T-cell (primary cell): ENCODE results near the gene BHLHA15. TPM values are rescaled to one million over a fixed set of nuclear protein-coding genes. Genes with fewer than 3 reads are reported as not detected.

Experiments
- ATAC-seq, 4 experiments: fragments of 200-7000 bp in 3 of 4; fragments of 150-1000 bp in 1 of 4; cut with Tn5 transposase; replicated peaks in 1 of 4; 1 replicate in 3 of 4; 2 replicates in 1 of 4; pipeline ENCODE4 v1.10.0; 2021; ENCODE audit warnings: moderate library complexity in 3 of 4, mild to moderate bottlenecking in 2 of 4, moderate number of reproducible peaks in 1 of 4
- CTCF ChIA-PET, 2 donors: fragments of 300-600 bp; sonication (Branson Sonifier 250); formaldehyde crosslinking; loops; one replicate each; lab custom pipeline; 2022; ENCODE audit warnings: antibody characterized with exemption in 2 of 2; lab: Charles Lee
- POLR2A ChIA-PET, 2 donors: fragments of 300-600 bp; sonication (Branson Sonifier 250); formaldehyde crosslinking; loops; one replicate each; lab custom pipeline; 2022; ENCODE audit warnings: antibody characterized with exemption in 2 of 2; lab: Charles Lee
- DNase-seq, 35 experiments: peaks; one replicate each; pipeline versions ENCODE4 v3.0.0 to v3.0.0-alpha.2; 2013 to 2023
- H3K27ac ChIP-seq: one replicate; pipeline ENCODE4 v1.5.1; 2013; ENCODE audit warnings: low read length
- H3K27me3 ChIP-seq, 2 experiments: replicated peaks in 1 of 2; 1 replicate in 1 of 2; 2 replicates in 1 of 2; pipeline versions ENCODE4 v1.6.1 to v1.7.0; 2013; ENCODE audit warnings: low read length in 1 of 2, mixed read lengths in 1 of 2; ENCODE audit not compliant: control insufficient read depth in 2 of 2, insufficient read depth in 2 of 2; ENCODE audit errors: extremely low read depth in 1 of 2
- H3K36me3 ChIP-seq, 2 donors: 1 replicate in 1 of 2; 2 replicates in 1 of 2; pipeline versions ENCODE4 v1.6.1 to v1.7.0; 2013; ENCODE audit warnings: low read length in 1 of 2; ENCODE audit not compliant: control insufficient read depth in 2 of 2, insufficient read depth in 1 of 2; ENCODE audit errors: extremely low read depth in 1 of 2
- H3K4me1 ChIP-seq, 2 experiments: 1 replicate in 1 of 2; 2 replicates in 1 of 2; pipeline versions ENCODE4 v1.6.1 to v1.7.0; 2013; ENCODE audit warnings: low read length in 2 of 2, mixed read lengths in 1 of 2; ENCODE audit not compliant: insufficient read depth in 2 of 2, control insufficient read depth in 1 of 2; ENCODE audit errors: extremely low read depth in 1 of 2
- H3K4me3 ChIP-seq, 2 donors: 1 replicate in 1 of 2; 2 replicates in 1 of 2; pipeline versions ENCODE4 v1.5.1 to v1.7.0; 2013; ENCODE audit warnings: mild to moderate bottlenecking in 2 of 2, low read length in 1 of 2, moderate library complexity in 1 of 2; ENCODE audit not compliant: control insufficient read depth in 1 of 2; ENCODE audit errors: extremely low read depth in 1 of 2
- H3K9me3 ChIP-seq: 2 replicates; pipeline ENCODE4 v1.7.0; 2013
- H3K27ac Mint-ChIP-seq, 2 donors: one replicate each; pipeline ENCODE4 v1.8.0; 2020 to 2021; ENCODE audit warnings: mild to moderate bottlenecking in 2 of 2, mixed read lengths in 2 of 2
- H3K27me3 Mint-ChIP-seq, 2 donors: one replicate each; pipeline ENCODE4 v1.8.0; 2021 to 2022; ENCODE audit warnings: mixed read lengths in 2 of 2
- H3K36me3 Mint-ChIP-seq: one replicate; pipeline ENCODE4 v1.8.0; 2021; ENCODE audit warnings: mixed read lengths
- H3K4me1 Mint-ChIP-seq, 3 donors: one replicate each; pipeline ENCODE4 v1.8.0; 2020 to 2022; ENCODE audit warnings: mixed read lengths in 3 of 3, mild to moderate bottlenecking in 1 of 3
- H3K4me3 Mint-ChIP-seq, 3 donors: one replicate each; pipeline ENCODE4 v1.8.0; 2020 to 2022; ENCODE audit warnings: mild to moderate bottlenecking in 3 of 3, mixed read lengths in 3 of 3, moderate library complexity in 3 of 3
- H3K9me3 Mint-ChIP-seq, 3 donors: one replicate each; pipeline ENCODE4 v1.8.0; 2020 to 2022; ENCODE audit warnings: mixed read lengths in 3 of 3
- WGBS: methylation state at CpG from one replicate; pipeline ENCODE4 v1.1.5; 2013; ENCODE audit warnings: missing lambda C conversion rate; ENCODE audit not compliant: insufficient coverage; 5-methylcytosine and 5-hydroxymethylcytosine counted together
- total RNA-seq, 35 experiments: library from RNA in 6 of 35; stranded (reverse) in 6 of 35; fragments of 120-200 nt in 1 of 35; gene quantifications; one replicate each; pipeline versions ENCODE4 v1.2.1 to v1.2.4 and lab custom pipeline; 2013 to 2026

Gene BHLHA15
- total RNA-seq, 5 donors from 2014 or later (not counting 1 experiment from before 2014, with no cell fraction given): 0.55 TPM; not detected in 4

DNA sequence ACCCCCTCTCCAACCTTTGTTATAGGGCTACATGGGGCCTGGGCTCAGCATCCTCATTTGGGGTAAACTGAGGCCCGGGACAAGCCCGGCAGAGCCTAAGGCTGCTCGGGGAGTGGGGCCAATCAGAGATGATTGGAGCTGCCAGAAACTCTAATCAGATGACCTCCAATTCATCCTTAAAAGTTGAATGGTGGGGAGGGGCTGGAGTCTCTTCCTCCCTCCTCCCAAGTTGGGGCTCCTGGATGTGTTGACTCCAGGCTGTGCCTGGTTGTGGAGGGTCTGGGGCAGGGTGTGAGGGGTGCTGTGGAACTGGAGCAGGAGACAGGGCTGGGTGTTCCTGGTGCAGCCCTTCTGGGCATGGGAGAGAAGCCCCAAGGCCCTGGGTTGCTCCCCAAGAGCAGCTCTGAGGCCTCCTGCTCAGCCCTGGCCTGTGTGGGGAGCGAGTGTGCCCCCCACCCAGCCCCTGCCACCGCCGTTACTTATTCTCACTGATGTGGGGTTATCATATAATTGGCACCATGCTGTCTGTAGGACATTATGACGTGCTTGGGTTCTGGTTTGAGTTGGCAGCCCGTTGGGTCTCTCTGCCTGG lies 2.2 kb downstream of the BHLHA15 start:
- H3K36me3 Mint-ChIP-seq: no peaks in the 10 kb centered on the region
- peaks cover 0 to 22% of the 10 kb centered on the region in 2 experiments for H3K4me1 ChIP-seq
- H3K9me3 ChIP-seq: no peaks in the 10 kb centered on the region
- POLR2A ChIA-PET: no interaction called here
- no peak overlapping the region for H3K27ac Mint-ChIP-seq
- no peaks in the 10 kb centered on the region for H3K9me3 Mint-ChIP-seq
- peak overlapping the region in 2 of 3 donors; percentile 17 to 42 for H3K4me3 Mint-ChIP-seq
- DNase-seq (no peak), ATAC-seq (no peak)
- H3K27me3 ChIP-seq: peaks cover 0 to 6% of the 10 kb centered on the region in 2 experiments
- H3K4me1 Mint-ChIP-seq: peaks cover 4 to 19% (median 13%) of the 10 kb centered on the region in 3 donors
- CTCF ChIA-PET: no interaction called here
- H3K27me3 Mint-ChIP-seq: no peaks in the 10 kb centered on the region
- H3K4me3 ChIP-seq: no peak overlapping the region
- WGBS: 50% methylated on average over 4 of the region's 8 CpGs
- H3K27ac ChIP-seq: no peak overlapping the region
- H3K36me3 ChIP-seq: peaks cover 13 to 19% of the 10 kb centered on the region in 2 donors

DNA sequence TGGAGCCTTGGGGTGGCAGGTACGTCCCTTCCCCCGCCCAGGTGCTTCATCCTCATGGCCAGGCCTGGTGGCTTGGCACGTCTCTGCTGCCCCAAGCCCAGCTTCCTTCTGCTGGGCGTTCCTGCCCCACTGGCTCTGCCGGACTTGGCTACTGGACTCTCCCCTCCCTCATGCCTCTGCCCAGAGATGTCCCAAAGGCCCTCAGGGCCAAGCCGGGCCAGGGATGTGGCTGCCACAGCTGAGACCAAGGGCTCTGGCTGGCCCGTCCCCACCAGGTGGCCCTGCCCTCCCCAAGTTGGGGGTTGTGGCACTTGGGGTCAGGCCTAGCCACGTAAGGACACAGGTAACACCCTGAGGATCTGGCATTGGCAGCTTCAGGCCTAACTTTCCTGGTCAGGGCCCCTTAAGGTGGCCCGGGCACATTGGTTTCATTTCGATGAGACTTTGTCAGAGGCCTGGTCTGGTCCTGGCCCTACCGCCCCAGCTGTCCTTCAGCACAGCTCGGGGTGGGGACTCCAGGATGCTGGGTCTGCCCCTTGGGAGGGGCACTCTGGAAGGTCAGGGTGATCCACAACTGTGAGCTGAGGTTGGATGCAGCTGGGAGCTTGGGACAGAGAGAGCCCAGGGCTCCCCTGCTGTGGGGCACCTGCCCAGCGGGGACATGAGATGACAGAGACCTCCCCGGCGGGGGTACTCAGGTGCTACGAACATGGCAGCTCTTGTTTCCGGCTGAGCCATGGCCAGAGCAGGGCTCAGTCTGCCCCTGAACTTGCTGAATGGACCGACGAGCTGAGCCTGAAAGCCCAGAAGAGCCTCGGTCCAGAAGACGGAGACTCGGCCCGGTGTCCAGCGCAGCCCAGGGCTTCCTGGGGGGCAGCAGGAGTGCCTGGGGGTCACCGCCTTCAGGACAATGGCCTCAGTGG lies 2.9 kb downstream of the BHLHA15 start:
- Mint-ChIP-seq H3K27ac (no peak overlapping the region), H3K4me1 (peaks cover 11 to 24% (median 21%) of the 10 kb centered on the region in 3 donors), H3K36me3 (peaks cover 4% of the 10 kb centered on the region), H3K9me3 (no peaks in the 10 kb centered on the region), H3K4me3 (peak overlapping the region in 1 of 3 donors; percentile 42), H3K27me3 (no peaks in the 10 kb centered on the region)
- no peaks in the 10 kb centered on the region for H3K9me3 ChIP-seq
- H3K36me3 ChIP-seq: peaks cover 13 to 19% of the 10 kb centered on the region in 2 donors
- no peak overlapping the region for H3K4me3 ChIP-seq
- CTCF ChIA-PET: no interaction called here
- peaks cover 0 to 6% of the 10 kb centered on the region in 2 experiments for H3K27me3 ChIP-seq
- DNase-seq (no peak), ATAC-seq (no peak)
- 90% methylated on average over 22 of the region's 25 CpGs for WGBS
- H3K4me1 ChIP-seq: peaks cover 0 to 22% of the 10 kb centered on the region in 2 experiments
- POLR2A ChIA-PET: interaction anchor here in 1 of 2 donors (0.6 kb wide), 1 partner anchor 666 kb away, joined by 7 read pairs; no protein-coding TSS in a partner anchor
- no peak overlapping the region for H3K27ac ChIP-seq

DNA sequence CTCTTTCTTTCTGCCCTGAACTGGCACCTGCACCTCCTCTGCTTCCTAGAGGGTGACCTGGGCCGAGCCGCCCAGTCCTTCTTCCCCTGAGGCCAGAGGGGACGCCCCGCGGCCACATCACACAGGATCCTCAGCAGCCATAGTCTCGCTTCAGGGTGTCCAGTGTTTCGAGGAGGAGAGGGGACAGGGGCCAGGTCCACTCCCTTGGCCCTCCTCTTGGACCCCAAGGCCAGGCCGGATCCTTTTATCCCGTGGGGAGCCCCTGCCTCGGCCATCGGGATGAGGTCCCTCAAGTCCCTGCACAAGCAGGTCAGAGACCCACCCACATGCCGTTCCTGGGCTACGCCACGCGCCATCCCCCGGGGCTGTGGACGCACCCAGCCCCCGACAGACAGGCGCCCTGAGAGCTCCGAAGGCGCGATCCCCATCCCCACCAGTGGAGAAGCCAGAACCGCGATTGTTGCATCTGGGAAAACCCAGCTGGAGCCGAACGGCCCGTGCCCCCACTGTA lies 3.6 kb downstream of the BHLHA15 start:
- H3K9me3 ChIP-seq: no peaks in the 10 kb centered on the region
- H3K4me3 ChIP-seq: no peak overlapping the region
- no peak overlapping the region for H3K27ac ChIP-seq
- H3K4me3 Mint-ChIP-seq: no peak overlapping the region
- WGBS: 93% methylated on average over 25 of the region's 27 CpGs
- no peak for DNase-seq
- ATAC-seq: no peak
- H3K27me3 ChIP-seq: peaks cover 0 to 6% of the 10 kb centered on the region in 2 experiments
- H3K9me3 Mint-ChIP-seq: no peaks in the 10 kb centered on the region
- peaks cover 10% of the 10 kb centered on the region for H3K36me3 Mint-ChIP-seq
- H3K36me3 ChIP-seq: peaks cover 16 to 19% of the 10 kb centered on the region in 2 donors
- no peak overlapping the region for H3K27ac Mint-ChIP-seq
- no peaks in the 10 kb centered on the region for H3K27me3 Mint-ChIP-seq
- ChIA-PET POLR2A (interaction anchor here in 1 of 2 donors (0.6 kb wide), 1 partner anchor 665 kb away, joined by 7 read pairs; no protein-coding TSS in a partner anchor), CTCF (no interaction called here)
- H3K4me1 ChIP-seq: peaks cover 0 to 22% of the 10 kb centered on the region in 2 experiments
- peaks cover 17 to 26% (median 23%) of the 10 kb centered on the region in 3 donors for H3K4me1 Mint-ChIP-seq

DNA sequence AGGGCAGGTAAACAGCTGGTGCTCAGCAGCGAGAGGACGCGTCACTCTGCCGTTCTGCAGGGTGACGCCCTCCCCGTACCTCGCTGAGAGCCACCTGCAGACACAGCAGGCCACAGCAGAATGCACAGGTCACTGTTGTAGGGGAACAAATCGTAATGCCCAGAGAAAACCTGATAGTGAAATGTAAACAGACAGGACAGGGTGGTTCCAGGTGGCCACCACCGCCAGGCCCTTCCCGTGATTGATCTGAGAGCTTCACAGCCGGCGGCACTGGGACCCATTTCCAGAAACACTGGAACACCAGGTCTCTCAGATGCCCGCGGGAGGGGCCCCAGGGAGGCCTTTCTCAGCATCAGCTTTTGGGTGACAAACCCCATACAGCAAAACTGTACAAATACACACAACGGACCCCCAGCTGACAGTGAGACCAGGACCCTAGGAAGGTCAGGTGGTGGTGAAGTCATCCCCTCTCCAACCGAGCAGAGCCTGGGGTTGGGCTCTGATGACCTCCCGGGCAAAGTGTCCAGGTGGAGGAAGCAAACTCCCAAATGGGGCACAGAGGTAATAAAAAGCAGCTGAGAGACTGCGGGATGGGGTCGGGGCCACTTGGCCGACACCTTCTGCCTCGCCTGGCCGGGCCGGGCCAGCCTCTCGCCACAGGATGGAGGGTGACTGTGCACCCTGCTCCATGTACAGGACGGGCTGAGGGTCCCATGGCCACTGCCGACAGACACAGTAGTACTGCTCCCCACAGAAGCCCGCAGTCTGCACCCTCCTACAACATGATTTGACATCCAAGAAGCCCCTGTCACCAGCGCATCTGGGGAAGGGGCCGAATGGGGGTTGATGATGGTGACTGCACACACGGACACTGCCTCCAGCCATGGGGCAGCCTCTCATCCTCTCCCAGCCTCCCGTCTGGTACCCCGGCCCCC lies 4.6 kb downstream of the BHLHA15 start:
- H3K27me3 Mint-ChIP-seq: no peaks in the 10 kb centered on the region

DNA sequence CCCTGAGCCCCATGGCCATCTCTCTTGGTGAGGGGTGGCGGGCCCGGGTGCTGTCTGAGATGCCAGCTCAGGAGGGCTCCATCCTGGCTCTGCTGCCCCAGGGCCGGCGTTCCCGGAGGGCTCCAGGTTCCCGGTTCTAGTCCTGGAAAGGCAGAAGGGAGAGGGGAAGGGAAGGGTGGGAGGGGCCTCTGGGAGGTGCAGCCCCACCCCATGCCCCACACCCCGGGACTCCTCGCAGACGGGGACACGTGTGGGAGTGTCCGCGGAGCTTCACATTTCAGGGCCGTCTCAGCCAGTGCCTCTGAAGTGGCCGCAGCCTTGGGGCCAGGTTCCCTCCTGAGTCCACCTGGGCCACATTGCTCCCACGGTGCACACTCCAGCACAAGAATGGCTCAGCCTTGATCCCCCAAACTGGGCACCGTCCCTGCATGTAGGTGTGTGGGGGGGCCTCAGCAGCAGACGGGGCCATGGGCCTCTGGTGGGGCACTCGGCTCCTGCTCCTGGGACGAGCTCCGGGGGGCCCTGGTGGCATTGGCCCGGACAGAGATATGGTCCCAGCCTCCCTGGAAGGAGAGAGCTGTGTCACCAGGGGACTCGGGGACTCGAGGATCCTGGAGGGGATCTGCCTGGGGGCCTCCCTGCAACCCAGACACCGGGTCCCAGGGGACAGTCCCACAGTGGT lies 5.8 kb downstream of the BHLHA15 start:
- H3K9me3 ChIP-seq: no peaks in the 10 kb centered on the region
- peaks cover 16% of the 10 kb centered on the region for H3K36me3 Mint-ChIP-seq
- 94% methylated on average over 18 of the region's 24 CpGs for WGBS
- ChIA-PET CTCF (interaction anchor here in 1 of 2 donors (0.7 kb wide), 1 partner anchor 240 kb away, joined by 4 read pairs; no protein-coding TSS in a partner anchor), POLR2A (interaction anchor here in 1 of 2 donors (0.6 kb wide), 1 partner anchor 51 kb away, joined by 5 read pairs; no protein-coding TSS in a partner anchor)
- ATAC-seq (no peak), DNase-seq (no peak)
- no peaks in the 10 kb centered on the region for H3K9me3 Mint-ChIP-seq
- H3K27ac Mint-ChIP-seq: no peak overlapping the region
- H3K27me3 ChIP-seq: no peaks in the 10 kb centered on the region
- peaks cover 0 to 9% of the 10 kb centered on the region in 2 experiments for H3K4me1 ChIP-seq
- no peak overlapping the region for H3K27ac ChIP-seq
- H3K4me3 Mint-ChIP-seq: no peak overlapping the region
- H3K27me3 Mint-ChIP-seq: no peaks in the 10 kb centered on the region
- H3K4me3 ChIP-seq: no peak overlapping the region
- peaks cover 16 to 27% of the 10 kb centered on the region in 2 donors for H3K36me3 ChIP-seq
- peaks cover 17 to 22% (median 19%) of the 10 kb centered on the region in 3 donors for H3K4me1 Mint-ChIP-seq

More for the DNA sequence above, 4.6 kb downstream of the BHLHA15 start:
- no peak overlapping the region for H3K27ac Mint-ChIP-seq
- H3K9me3 ChIP-seq: no peaks in the 10 kb centered on the region
- H3K36me3 Mint-ChIP-seq: peaks cover 11% of the 10 kb centered on the region
- ChIA-PET CTCF (no interaction called here), POLR2A (no interaction called here)
- H3K27me3 ChIP-seq: peaks cover 0 to 6% of the 10 kb centered on the region in 2 experiments
- no peak overlapping the region for H3K4me3 ChIP-seq
- H3K4me3 Mint-ChIP-seq: no peak overlapping the region
- WGBS: 94% methylated on average over 20 of the region's 32 CpGs
- H3K27ac ChIP-seq: no peak overlapping the region
- ATAC-seq (no peak), DNase-seq (no peak)
- H3K4me1 ChIP-seq: peaks cover 0 to 17% of the 10 kb centered on the region in 2 experiments
- peaks cover 17 to 26% (median 23%) of the 10 kb centered on the region in 3 donors for H3K4me1 Mint-ChIP-seq
- no peaks in the 10 kb centered on the region for H3K9me3 Mint-ChIP-seq
- peaks cover 16 to 19% of the 10 kb centered on the region in 2 donors for H3K36me3 ChIP-seq
